Measurements from ENCODE around the gene TPP2. TPM values are rescaled to one million over a fixed set of nuclear protein-coding genes. Genes with fewer than 3 reads are reported as not detected.

Gene TPP2
- total RNA-seq, 1 donor from 2014 or later: 43.4 TPM

DNA sequence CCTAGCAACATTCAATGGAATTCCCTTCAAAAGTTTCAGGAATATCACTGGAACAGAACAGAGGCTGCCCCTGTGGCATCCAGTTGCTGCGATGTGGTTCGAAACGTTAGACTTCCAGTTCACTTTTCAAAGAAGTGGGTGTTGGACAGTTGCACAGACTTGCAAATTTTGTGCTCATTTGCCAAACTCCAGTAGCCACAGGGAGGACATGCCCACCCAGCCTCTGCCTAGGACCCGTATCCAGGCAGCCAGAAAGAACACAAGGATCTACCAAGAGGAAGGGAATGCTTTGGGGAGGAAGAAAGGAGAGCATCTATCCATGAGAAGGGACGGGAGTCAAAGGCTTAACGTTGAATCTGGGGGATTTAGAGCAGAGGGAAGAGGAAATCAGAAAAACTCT, 98.2 kb downstream of the TPP2 start, which contains the start of gene METTL21C:
TSS of gene METTL21C (minus strand) at position 108 of the 400 bp plus-strand sequence. CDS start 546 bp downstream, outside the sequence.
- ATAC-seq (no peak), DNase-seq (no peak)
- Histone ChIP-seq H3K36me3 (no peaks in the 10 kb centered on the region), H3K9me3 (no peaks in the 10 kb centered on the region), H3K4me1 (no peaks in the 10 kb centered on the region), H3K4me3 (no peak within 1 kb of the TSS), H3K27me3 (peaks cover 4% of the 10 kb centered on the region), H3K27ac (no peak within 1 kb of the TSS)
- no peak for TF ChIP-seq CTCF (IDR thresholded peaks at IDR 0.05)
- intact Hi-C loops (cut with DNase I): no loop called here

DNA sequence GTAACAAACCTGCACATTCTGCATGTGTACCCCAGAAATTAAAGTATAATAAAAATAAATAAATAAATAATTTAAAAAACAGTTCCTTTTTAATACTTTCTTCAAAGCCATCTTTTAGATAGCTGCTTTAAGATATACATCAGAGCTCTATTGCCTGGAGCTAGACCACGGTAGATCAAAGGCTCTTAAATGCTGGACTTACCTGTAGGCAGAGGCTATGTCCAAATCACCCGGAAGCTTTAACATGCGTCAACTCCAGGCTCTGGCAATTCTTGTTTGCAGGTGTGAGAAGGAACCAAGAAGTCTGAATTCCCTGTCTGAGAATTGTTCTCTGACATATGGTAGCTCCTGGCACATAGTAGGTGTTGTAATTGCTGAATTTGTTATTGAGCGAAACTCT, 99.7 kb downstream of the TPP2 start:
- ATAC-seq (no peak), DNase-seq (no peak)
- H3K9me3 ChIP-seq: no peaks in the 10 kb centered on the region
- H3K4me1 ChIP-seq: no peaks in the 10 kb centered on the region
- H3K27ac ChIP-seq: no peak overlapping the region
- peaks cover 4% of the 10 kb centered on the region for H3K27me3 ChIP-seq
- no peak for TF ChIP-seq CTCF (IDR thresholded peaks at IDR 0.05)
- H3K36me3 ChIP-seq: no peaks in the 10 kb centered on the region
- no peak overlapping the region for H3K4me3 ChIP-seq
- intact Hi-C loops (cut with DNase I): no loop called here

DNA sequence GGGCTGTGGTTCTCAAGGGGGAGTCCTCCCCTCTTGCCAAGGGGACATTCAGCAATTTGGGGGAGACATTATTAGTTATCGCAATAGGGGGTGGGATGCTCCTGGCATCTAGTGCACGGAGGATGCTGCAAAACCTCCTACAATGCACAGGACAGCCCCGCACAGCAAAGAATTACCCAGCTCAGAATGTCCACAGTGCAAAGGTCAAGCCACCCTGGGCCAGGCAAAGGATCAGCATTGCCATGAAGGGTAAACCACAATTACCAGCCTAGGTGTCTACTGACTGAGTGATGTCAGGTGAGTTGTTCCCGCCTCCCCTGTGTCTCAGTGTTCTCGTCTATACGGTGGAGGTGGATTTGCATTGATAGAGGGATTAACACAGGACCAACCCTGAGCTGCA, 100.5 kb downstream of the TPP2 start:
- no peak overlapping the region for H3K4me3 ChIP-seq
- H3K27ac ChIP-seq: no peak overlapping the region
- no peaks in the 10 kb centered on the region for H3K4me1 ChIP-seq
- H3K36me3 ChIP-seq: no peaks in the 10 kb centered on the region
- H3K9me3 ChIP-seq: no peaks in the 10 kb centered on the region
- ATAC-seq (no peak), DNase-seq (no peak)
- TF ChIP-seq CTCF (IDR thresholded peaks at IDR 0.05): no peak
- peaks cover 4% of the 10 kb centered on the region for H3K27me3 ChIP-seq
- intact Hi-C loops (cut with DNase I): no loop called here

DNA sequence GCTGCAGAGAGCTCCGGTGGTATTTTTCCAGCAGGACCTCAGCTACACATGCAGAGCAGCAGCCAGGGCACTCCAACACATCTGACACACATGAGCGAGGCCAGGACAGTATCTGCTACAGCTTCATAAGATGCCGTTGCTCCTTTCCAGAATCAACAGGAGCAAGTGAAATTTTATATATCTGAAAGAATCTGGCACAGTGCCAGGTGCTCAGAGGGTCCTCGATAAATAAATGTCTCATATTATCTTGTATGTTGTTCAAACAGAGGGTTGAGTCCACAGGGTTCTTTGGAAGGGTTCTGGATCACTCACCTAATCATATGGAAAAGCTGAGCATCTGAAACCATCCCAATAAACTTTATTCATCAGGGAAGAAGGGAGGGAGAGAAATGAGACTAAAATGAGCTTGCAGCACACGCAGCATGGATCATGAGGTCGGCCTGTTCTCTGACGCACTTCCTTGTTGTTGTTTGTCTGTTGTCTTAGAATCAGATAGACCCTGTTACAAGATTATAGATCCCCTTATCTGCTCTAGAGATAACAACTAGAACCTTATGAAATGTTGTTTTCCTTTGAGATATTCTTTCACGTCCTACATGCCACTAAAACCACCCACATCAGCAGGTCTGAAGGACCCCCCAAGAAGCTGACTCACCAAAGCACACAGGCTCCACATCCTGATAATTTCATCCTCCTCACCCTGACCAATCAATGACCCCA, 101.3 kb downstream of the TPP2 start:
- H3K36me3 ChIP-seq: no peaks in the 10 kb centered on the region
- H3K27me3 ChIP-seq: peaks cover 4% of the 10 kb centered on the region
- H3K4me3 ChIP-seq: no peak overlapping the region
- no peak for ATAC-seq
- DNase-seq: no peak
- intact Hi-C loops (cut with DNase I): no loop called here
- H3K27ac ChIP-seq: no peak overlapping the region
- no peaks in the 10 kb centered on the region for H3K9me3 ChIP-seq
- TF ChIP-seq CTCF (IDR thresholded peaks at IDR 0.05): no peak
- H3K4me1 ChIP-seq: no peaks in the 10 kb centered on the region

DNA sequence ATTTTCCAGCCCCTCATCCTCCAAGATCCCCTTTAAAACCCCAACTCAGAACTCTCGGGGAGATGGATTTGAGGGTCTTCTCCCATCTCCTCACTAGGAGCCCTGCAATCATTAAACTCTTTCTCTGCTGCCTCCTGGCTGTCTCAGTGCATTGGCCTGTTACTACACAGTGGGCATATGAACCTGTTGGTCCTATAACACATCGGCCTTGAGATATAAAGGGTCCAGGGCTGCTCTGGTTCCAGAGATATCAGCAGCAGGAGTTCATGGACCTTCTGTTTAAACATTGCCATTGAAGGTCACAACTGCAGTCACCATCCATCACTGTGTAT, 101.8 kb downstream of the TPP2 start:
- Histone ChIP-seq H3K36me3 (no peaks in the 10 kb centered on the region), H3K27me3 (peaks cover 3% of the 10 kb centered on the region), H3K4me3 (no peak overlapping the region), H3K27ac (no peak overlapping the region), H3K9me3 (no peaks in the 10 kb centered on the region), H3K4me1 (no peaks in the 10 kb centered on the region)
- TF ChIP-seq CTCF (IDR thresholded peaks at IDR 0.05): no peak
- DNase-seq (no peak), ATAC-seq (no peak)
- intact Hi-C loops (cut with DNase I): no loop called here

DNA sequence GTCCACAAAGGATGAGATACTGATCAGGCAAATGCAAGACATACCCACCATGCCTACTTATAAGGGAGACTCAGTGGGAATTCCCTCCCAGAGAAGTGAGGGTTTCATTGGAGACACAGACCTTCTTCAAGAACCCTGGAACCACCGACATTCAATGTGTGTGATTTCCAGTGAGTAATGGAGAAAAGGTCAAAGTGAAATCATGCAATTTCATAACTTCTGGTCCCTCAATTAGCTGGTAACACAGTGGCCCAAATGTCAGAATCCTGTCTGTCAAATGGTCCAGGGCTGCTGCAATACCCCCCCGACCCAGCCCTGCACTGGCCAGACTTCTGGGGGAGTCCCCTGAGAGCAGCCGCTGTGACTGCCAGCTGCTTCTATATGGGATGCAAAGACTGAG, 102.7 kb downstream of the TPP2 start:
- Histone ChIP-seq H3K9me3 (no peaks in the 10 kb centered on the region), H3K27me3 (no peaks in the 10 kb centered on the region), H3K4me3 (no peak overlapping the region), H3K36me3 (no peaks in the 10 kb centered on the region), H3K4me1 (no peaks in the 10 kb centered on the region), H3K27ac (no peak overlapping the region)
- ATAC-seq (no peak), DNase-seq (no peak)
- TF ChIP-seq CTCF (IDR thresholded peaks at IDR 0.05): no peak
- intact Hi-C loops (cut with DNase I): no loop called here

Measured in upper lobe of right lung (tissue), 1 donor.